Endothelial cell of umbilical vein (primary cell): ENCODE results near the gene CCDC80. TPM values are rescaled to one million over a fixed set of nuclear protein-coding genes. Genes with fewer than 3 reads are reported as not detected.

Experiments used
- BruUV-seq: library from RNA; stranded (reverse); fragments of 400-500 nt; replicated peaks from 2 replicates; lab custom pipeline; 2021; lab: Mats Ljungman, UMichigan
- CTCF ChIA-PET: fragments of 300-600, 350-600 bp; sonication (Branson Sonifier 250); formaldehyde crosslinking; loops from one replicate; lab custom pipeline; 2021; ENCODE audit warnings: antibody characterized with exemption, inconsistent platforms; lab: Charles Lee
- POLR2A ChIA-PET: fragments of 300-600, 350-600 bp; sonication (Branson Sonifier 250); formaldehyde crosslinking; loops from one replicate; lab custom pipeline; 2021; ENCODE audit warnings: antibody characterized with exemption, inconsistent platforms; lab: Charles Lee
- DNase-seq: peaks from one replicate; pipeline ENCODE4 v3.0.0-alpha.2; 2011; ENCODE audit warnings: low read depth, low spot score
- FAIRE-seq: peaks from 2 replicates; lab custom pipeline; 2011; peaks lifted over from hg19 to GRCh38; lab: Jason Lieb, UNC
- H2AFZ ChIP-seq: 2 replicates; pipeline ENCODE4 v1.6.0; 2012; ENCODE audit warnings: low read depth, low read length, control low read depth, inconsistent platforms
- H3K27ac ChIP-seq: 2 replicates; pipeline ENCODE4 v1.5.1; 2011; ENCODE audit warnings: low read depth, mild to moderate bottlenecking, control low read depth, low read length, moderate library complexity; ENCODE audit not compliant: insufficient read depth
- H3K27me3 ChIP-seq, 2 experiments: 2 replicates each; pipeline versions ENCODE4 v1.6.0 to v1.6.1; 2011; ENCODE audit warnings: low read length in 2 of 2, mixed read lengths in 1 of 2; ENCODE audit not compliant: control insufficient read depth in 2 of 2, insufficient read depth in 2 of 2
- H3K36me3 ChIP-seq, 2 experiments: 2 replicates in 1 of 2; 3 replicates in 1 of 2; pipeline ENCODE4 v1.5.1; 2011; ENCODE audit warnings: low read length in 2 of 2, mild to moderate bottlenecking in 1 of 2, moderate library complexity in 1 of 2; ENCODE audit not compliant: control insufficient read depth in 2 of 2, insufficient read depth in 2 of 2; ENCODE audit errors: extremely low read depth in 1 of 2
- H3K4me1 ChIP-seq: 3 replicates; pipeline ENCODE4 v1.5.1; 2011; ENCODE audit warnings: mild to moderate bottlenecking, low read length; ENCODE audit not compliant: control insufficient read depth, insufficient read depth; ENCODE audit errors: extremely low read depth
- H3K4me2 ChIP-seq: 2 replicates; pipeline ENCODE4 v1.6.1; 2011; ENCODE audit warnings: low read length, control low read depth, mixed read lengths; ENCODE audit not compliant: insufficient read depth
- H3K4me3 ChIP-seq, 3 experiments: fragments of 200-600 bp in 1 of 3; sonication (generic), shearing (Covaris generic) in 1 of 3; replicated peaks in 1 of 3; 2 replicates each; pipeline ENCODE4 v1.5.1; 2011 to 2016; ENCODE audit warnings: control low read depth in 3 of 3, low read length in 3 of 3, mild to moderate bottlenecking in 2 of 3, inconsistent platforms in 1 of 3, low read depth in 1 of 3, moderate library complexity in 1 of 3; ENCODE audit not compliant: insufficient read depth in 1 of 3
- H3K79me2 ChIP-seq: 2 replicates; pipeline ENCODE4 v1.6.0; 2012; ENCODE audit warnings: low read length, inconsistent platforms; ENCODE audit not compliant: control insufficient read depth, insufficient read depth
- H3K9ac ChIP-seq: replicated peaks from 2 replicates; pipeline ENCODE3; 2011; ENCODE audit warnings: low read length, control low read depth; ENCODE audit not compliant: insufficient read depth; ENCODE audit errors: extremely low read depth
- H3K9me1 ChIP-seq: replicated peaks from 3 replicates; pipeline ENCODE4 v1.6.0; 2011; ENCODE audit warnings: mild to moderate bottlenecking, low read length; ENCODE audit not compliant: control insufficient read depth, insufficient read depth; ENCODE audit errors: extremely low read depth
- H3K9me3 ChIP-seq: replicated peaks from 2 replicates; pipeline ENCODE4 v1.5.1; 2012; ENCODE audit warnings: low read length, inconsistent platforms; ENCODE audit not compliant: control insufficient read depth, insufficient read depth
- H4K20me1 ChIP-seq: replicated peaks from 2 replicates; pipeline ENCODE3; 2011; ENCODE audit warnings: mild to moderate bottlenecking, low read length; ENCODE audit not compliant: control insufficient read depth, insufficient read depth; ENCODE audit errors: extremely low read depth
- CTCF ChIP-seq, 2 donors: IDR thresholded peaks; 1 replicate in 1 of 2; 2 replicates in 1 of 2; pipeline ENCODE4 v1.5.1; 2011; ENCODE audit warnings: low read length in 2 of 2, mild to moderate bottlenecking in 2 of 2, moderate library complexity in 2 of 2, control low read depth in 1 of 2, inconsistent platforms in 1 of 2, low read depth in 1 of 2; ENCODE audit not compliant: insufficient read depth in 1 of 2; ENCODE audit errors: extremely low read depth in 1 of 2
- EZH2 ChIP-seq: IDR thresholded peaks from 2 replicates; pipeline ENCODE4 v1.6.1; 2012; ENCODE audit warnings: borderline replicate concordance, low read depth, mild to moderate bottlenecking, moderate library complexity, low read length, inconsistent platforms; ENCODE audit not compliant: severe bottlenecking
- FOS ChIP-seq: IDR thresholded peaks from 2 replicates; pipeline ENCODE4 v1.6.1; 2011; ENCODE audit warnings: mild to moderate bottlenecking, low read length, moderate library complexity, borderline replicate concordance; ENCODE audit not compliant: insufficient read depth
- GATA2 ChIP-seq: IDR thresholded peaks from 2 replicates; pipeline ENCODE4 v1.7.0; 2011; ENCODE audit warnings: low read depth, mild to moderate bottlenecking, moderate library complexity, mixed read lengths, low read length; ENCODE audit not compliant: insufficient read length, insufficient read depth
- JUN ChIP-seq: IDR thresholded peaks from 2 replicates; pipeline ENCODE4 v1.6.1; 2011; ENCODE audit warnings: borderline replicate concordance, low read depth; ENCODE audit not compliant: insufficient read length, insufficient read depth
- MAX ChIP-seq: IDR thresholded peaks from 2 replicates; pipeline ENCODE4 v1.6.1; 2011; ENCODE audit not compliant: insufficient read depth, insufficient read length
- MYC ChIP-seq: IDR thresholded peaks from one replicate; pipeline ENCODE4 v1.6.1; 2011; ENCODE audit warnings: mild to moderate bottlenecking, low read depth, low read length
- POLR2A ChIP-seq: IDR thresholded peaks from 2 replicates; pipeline ENCODE4 v1.6.1; 2012; ENCODE audit warnings: low read depth, mild to moderate bottlenecking, control low read depth, low read length
- POLR2AphosphoS5 ChIP-seq: IDR thresholded peaks from 2 replicates; pipeline ENCODE4 v1.6.1; 2012; ENCODE audit warnings: low read depth, mild to moderate bottlenecking, control low read depth, low read length, moderate library complexity; ENCODE audit not compliant: insufficient read depth
- dilution Hi-C: fragments of 300-500 bp; cut with MboI; formaldehyde crosslinking; loops from one replicate; pipeline ENCODE4 v1.15.0; 2019; ENCODE audit warnings: low sequenced_read_pairs; ENCODE audit not compliant: extremely low pct_ligation_motif_present
- intact Hi-C: fragments of 100-400 bp; cut with micrococcal nuclease; formaldehyde crosslinking; loops from one replicate; pipeline ENCODE4 v1.10.0; 2022
- polyA plus RNA-seq, 4 experiments: library from polyadenylated mRNA; depleted of rRNA in 3 of 4; stranded (reverse) in 3 of 4; unstranded in 1 of 4; fragments of >200 nt; gene quantifications; 2 replicates each; pipeline versions ENCODE4 v1.2.1 to v1.2.3, GENCODE V29; 2011 to 2012; ENCODE audit warnings: missing spikeins in 1 of 4
- total RNA-seq: library from RNA; stranded (reverse); gene quantifications from 2 replicates; pipeline ENCODE4 v1.2.3, GENCODE V29; 2021

Gene CCDC80
- total and polyA plus RNA-seq, 2 donors (not counting 3 experiments of a cell fraction or from before 2014, with no cell fraction given) = 28.4 to 77.2 TPM

GRCh38 chr3:112649478-112649735, 8.5 kb upstream of the CCDC80 start:
- Histone ChIP-seq H3K4me3 (no peak overlapping the region), H3K27me3 (no peaks in the 10 kb centered on the region), H3K36me3 (no peaks in the 10 kb centered on the region), H3K79me2 (no peaks in the 10 kb centered on the region), H4K20me1 (no peaks in the 10 kb centered on the region), H3K4me2 (no peak overlapping the region), H3K27ac (no peak overlapping the region), H3K9me3 (no peaks in the 10 kb centered on the region), H3K9me1 (no peaks in the 10 kb centered on the region), H3K4me1 (no peaks in the 10 kb centered on the region), H2AFZ (no peak overlapping the region), H3K9ac (no peak overlapping the region)
- POLR2A ChIA-PET = no interaction called here
- TF ChIP-seq CTCF (IDR thresholded peaks at IDR 0.05; ENCODE audit: extremely low read depth in 1 of 2, insufficient read depth in 1 of 2, low read depth in 1 of 2, low read length in 2 of 2) (no peak), GATA2 (no peak), POLR2AphosphoS5 (no peak), MAX (no peak), POLR2A (no peak), FOS (no peak), JUN (no peak), EZH2 (no peak), MYC (no peak)
- intact Hi-C loops = no loop called here
- FAIRE-seq (no peak), DNase-seq (no peak)
- no TSS peak for BruUV-seq
- dilution Hi-C loops = no loop called here
- CTCF ChIA-PET = interaction anchor here (1.4 kb wide), 1 partner anchor 638 kb away, joined by 4 read pairs; no protein-coding TSS in a partner anchor
